ENCODE results near the gene BIN2. TPM values are rescaled to one million over a fixed set of nuclear protein-coding genes. Genes with fewer than 3 reads are reported as not detected.
A peak's percentile ranks its signal among the peaks of the same experiment; 100 is the strongest.

The BIN2 gene
- total and polyA plus RNA-seq, 9 of the 15 experiments (the other 6 are each of a cell fraction or from before 2014, with no cell fraction given): 0.04 to 0.39 (median 0.25) TPM; not detected in 1

GRCh38 chr12:51351913-51352532, 28.0 kb upstream of the BIN2 start (continued):
- TF ChIP-seq CREM (IDR thresholded peaks at IDR 0.05; ENCODE audit: low read depth): 0 out of 2 replicates have a peak, but pooled peaks have one; percentile 20
- no peak for TF ChIP-seq FOXA1 (IDR thresholded peaks at IDR 0.05; ENCODE audit: borderline replicate concordance)
- peak; percentile 33; the same call in 1 of the 2 replicates for TF ChIP-seq ZBTB33 (CRISPR knock-in tag; IDR thresholded peaks at IDR 0.05)
- TF ChIP-seq ZNF140 (CRISPR knock-in tag; IDR thresholded peaks at IDR 0.05): no peak
- TF ChIP-seq POLR2AphosphoS5 (IDR thresholded peaks at IDR 0.05; ENCODE audit: control insufficient read depth, insufficient read depth, low read depth, low read length): no peak
- TF ChIP-seq GTF3C2 (IDR thresholded peaks at IDR 0.05; ENCODE audit: borderline replicate concordance, extremely low read depth, insufficient read length): no peak
- TF ChIP-seq STAG1 (CRISPR knock-in tag; IDR thresholded peaks at IDR 0.05; ENCODE audit: borderline replicate concordance): peak; percentile 92
- no peak for TF ChIP-seq FOXJ2 (tag; IDR thresholded peaks at IDR 0.05)
- no peak for TF ChIP-seq NCOR1 (IDR thresholded peaks at IDR 0.05)
- TF ChIP-seq ZNF77 (CRISPR knock-in tag; IDR thresholded peaks at IDR 0.05): no peak
- no peak for TF ChIP-seq SMARCC2 (IDR thresholded peaks at IDR 0.05; ENCODE audit: low read depth)
- TF ChIP-seq ZNF124 (CRISPR knock-in tag; IDR thresholded peaks at IDR 0.05): no peak
- no peak for TF ChIP-seq ZNF655 (CRISPR knock-in tag; IDR thresholded peaks at IDR 0.05)
- no peak for TF ChIP-seq NFE2 (IDR thresholded peaks at IDR 0.05; ENCODE audit: low read depth)
- no peak for TF ChIP-seq PPARD (CRISPR knock-in tag; IDR thresholded peaks at IDR 0.05)
- no peak for TF ChIP-seq THRA (IDR thresholded peaks at IDR 0.05)
- no peak for TF ChIP-seq ZNF133 (CRISPR knock-in tag; IDR thresholded peaks at IDR 0.05)
- TF ChIP-seq ARID2 (IDR thresholded peaks at IDR 0.05): no peak
- TF ChIP-seq SAP30 (IDR thresholded peaks at IDR 0.05; ENCODE audit: borderline replicate concordance, insufficient read depth, low read depth, low read length, poor library complexity, severe bottlenecking): no peak
- no peak for TF ChIP-seq DDX20 (tag; IDR thresholded peaks at IDR 0.05; ENCODE audit: low read depth)
- TF ChIP-seq HOXB6 (CRISPR knock-in tag; IDR thresholded peaks at IDR 0.05; ENCODE audit: borderline replicate concordance): no peak
- TF ChIP-seq RB1 (IDR thresholded peaks at IDR 0.05; ENCODE audit: low read depth): peak; percentile 25; the same call in 1 of the 2 replicates

All from K562 (cell line).